Small intestine (tissue), 7 donors: ENCODE results near the gene CPNE8. TPM values are rescaled to one million over a fixed set of nuclear protein-coding genes. Genes with fewer than 3 reads are reported as not detected.

ENCODE experiments used
- DNase-seq, 2 donors: peaks; one replicate each; pipeline versions ENCODE4 v3.0.0 to v3.0.0-alpha.2; 2013
- FAIRE-seq: peaks from 2 replicates; lab custom pipeline; 2012; peaks lifted over from hg19 to GRCh38; lab: Jason Lieb, UNC
- H3K27ac ChIP-seq, 3 donors: one replicate each; pipeline ENCODE4 v1.5.1; 2013; ENCODE audit warnings: low read length in 2 of 3, mild to moderate bottlenecking in 2 of 3, control low read depth in 1 of 3, inconsistent platforms in 1 of 3, low read depth in 1 of 3, moderate library complexity in 1 of 3
- H3K27me3 ChIP-seq, 3 donors: one replicate each; pipeline ENCODE4 v1.6.1; 2013; ENCODE audit warnings: low read length in 3 of 3, inconsistent platforms in 1 of 3; ENCODE audit not compliant: control insufficient read depth in 3 of 3, insufficient read depth in 3 of 3
- H3K36me3 ChIP-seq, 3 donors: one replicate each; pipeline ENCODE4 v1.6.1; 2013; ENCODE audit warnings: low read length in 3 of 3, inconsistent platforms in 1 of 3, low read depth in 1 of 3, mild to moderate bottlenecking in 1 of 3, moderate library complexity in 1 of 3; ENCODE audit not compliant: control insufficient read depth in 3 of 3, insufficient read depth in 2 of 3
- H3K4me1 ChIP-seq, 3 donors: one replicate each; pipeline ENCODE4 v1.6.1; 2013; ENCODE audit warnings: low read length in 2 of 3, inconsistent platforms in 1 of 3, low read depth in 1 of 3, mild to moderate bottlenecking in 1 of 3, moderate library complexity in 1 of 3; ENCODE audit not compliant: control insufficient read depth in 3 of 3, insufficient read depth in 2 of 3
- H3K4me3 ChIP-seq, 3 donors: one replicate each; pipeline ENCODE4 v1.5.1; 2013; ENCODE audit warnings: low read length in 3 of 3, control low read depth in 1 of 3, inconsistent platforms in 1 of 3, low read depth in 1 of 3, mild to moderate bottlenecking in 1 of 3, moderate library complexity in 1 of 3
- H3K9me3 ChIP-seq, 2 donors: one replicate each; pipeline ENCODE4 v1.6.1; 2013; ENCODE audit warnings: low read depth in 1 of 2, low read length in 1 of 2; ENCODE audit not compliant: control insufficient read depth in 2 of 2, insufficient read depth in 1 of 2
- WGBS, 3 donors: extraction: QIAGEN DNeasy Blood & Tissue Kit; methylation state at CpG; one replicate each; pipeline ENCODE4 v1.1.7; 2013; 5-methylcytosine and 5-hydroxymethylcytosine counted together
- polyA plus RNA-seq, 4 donors: library from polyadenylated mRNA; stranded (reverse) in 3 of 4; unstranded in 1 of 4; fragments of 200-250 nt in 3 of 4; fragments of 120-200 nt in 1 of 4; gene quantifications; one replicate each; pipeline versions ENCODE4 v1.2.1 to v1.2.3, GENCODE V29; 2013
- donor health status: healthy with polysubstance abuse.
- donor health status: control.
- donor health status: control.
- donor health status: Bipolar disorder and iron deficiency.
- donor health status: healthy.

Gene CPNE8
- polyA plus RNA-seq, 4 donors, result 0.22 to 8.4 (median 3.1) TPM

DNA sequence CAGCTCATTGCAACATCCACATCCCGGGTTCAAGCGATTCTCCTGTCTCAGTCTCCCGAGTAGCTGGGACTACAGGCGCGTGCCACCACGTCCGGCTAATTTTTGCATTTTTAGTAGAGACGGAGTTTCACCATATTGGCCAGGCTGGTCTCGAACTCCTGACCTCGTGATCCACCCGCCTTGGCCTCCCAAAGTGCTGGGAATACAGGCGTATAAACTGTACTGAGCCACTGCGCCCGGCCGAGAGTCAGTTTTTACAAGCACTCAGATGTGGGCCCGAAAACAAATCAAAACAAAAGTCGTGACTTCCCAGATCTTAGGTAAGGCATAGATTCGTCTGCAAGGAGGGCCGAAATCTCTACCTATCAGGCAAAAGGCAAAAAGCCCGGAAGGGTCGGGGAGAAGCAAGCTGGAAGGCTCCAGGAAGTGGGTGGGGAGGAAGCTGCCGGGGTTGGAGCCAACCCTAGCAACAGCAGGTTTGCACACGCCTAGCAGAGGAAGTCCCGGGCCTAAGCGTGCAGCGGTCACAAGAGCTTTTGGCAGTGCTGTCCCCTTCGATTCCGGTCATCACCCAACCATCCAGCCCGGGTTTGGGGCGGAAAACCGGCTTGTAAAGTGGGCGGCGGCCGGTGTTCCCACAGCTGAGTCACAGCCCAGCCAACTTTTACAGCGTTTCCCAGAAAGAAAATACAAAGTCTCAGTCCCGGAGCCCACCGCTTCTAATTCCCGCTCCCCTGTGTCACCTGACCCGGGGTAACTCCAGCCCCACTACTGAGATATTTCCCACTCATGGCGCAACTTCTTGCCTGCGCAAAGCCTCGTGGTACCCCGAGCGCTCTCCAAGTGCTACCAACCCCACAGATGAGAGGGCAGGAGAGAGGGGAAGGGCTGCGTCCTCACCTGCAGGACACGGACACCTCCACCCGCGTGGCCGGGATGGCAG, 583 bp downstream of the CPNE8 start:
- 20 to 25% (median 25%) methylated on average over 49 of the region's 49 CpGs for WGBS, 3 donors
- peaks cover 0 to 3% (median 0%) of the 10 kb centered on the region in 3 donors for H3K4me1 ChIP-seq
- no peaks in the 10 kb centered on the region for H3K36me3 ChIP-seq
- H3K27ac ChIP-seq, result peak overlapping the region in 2 of 3 donors; percentile 77 to 97
- H3K9me3 ChIP-seq, result no peaks in the 10 kb centered on the region
- peak; percentile 36 to 85 for DNase-seq
- FAIRE-seq, result no peak
- peak overlapping the region; percentile 42 to 70 (median 52) for H3K4me3 ChIP-seq
- no peaks in the 10 kb centered on the region for H3K27me3 ChIP-seq

DNA sequence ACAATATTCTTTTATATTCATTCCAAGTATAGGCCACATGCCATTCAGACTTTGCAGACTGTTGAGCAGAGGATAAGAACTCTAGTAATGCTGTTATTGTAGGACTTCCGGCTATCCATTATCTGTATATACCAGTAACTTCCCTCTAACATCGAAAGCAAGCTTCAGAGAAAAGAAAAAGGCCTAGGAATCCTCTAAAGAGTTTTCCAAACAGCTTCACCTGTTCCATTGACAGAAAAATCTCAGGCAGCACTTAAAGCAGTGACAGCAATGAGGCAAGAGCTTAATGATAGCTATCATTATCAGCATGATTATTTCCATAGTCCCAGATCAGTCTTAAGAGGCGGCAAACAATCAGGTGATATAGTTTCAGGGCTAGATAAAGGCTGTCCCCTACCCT, 1.8 kb downstream of the CPNE8 start:
- no peak for DNase-seq
- Histone ChIP-seq H3K4me1 (peaks cover 0 to 3% (median 0%) of the 10 kb centered on the region in 3 donors), H3K4me3 (no peak overlapping the region), H3K27me3 (no peaks in the 10 kb centered on the region), H3K27ac (peak overlapping the region in 1 of 3 donors; percentile 97), H3K9me3 (no peaks in the 10 kb centered on the region), H3K36me3 (no peaks in the 10 kb centered on the region)
- FAIRE-seq, result no peak
- WGBS, 3 donors, result 50 to 53% (median 53%) methylated on average over 3 of the region's 3 CpGs

DNA sequence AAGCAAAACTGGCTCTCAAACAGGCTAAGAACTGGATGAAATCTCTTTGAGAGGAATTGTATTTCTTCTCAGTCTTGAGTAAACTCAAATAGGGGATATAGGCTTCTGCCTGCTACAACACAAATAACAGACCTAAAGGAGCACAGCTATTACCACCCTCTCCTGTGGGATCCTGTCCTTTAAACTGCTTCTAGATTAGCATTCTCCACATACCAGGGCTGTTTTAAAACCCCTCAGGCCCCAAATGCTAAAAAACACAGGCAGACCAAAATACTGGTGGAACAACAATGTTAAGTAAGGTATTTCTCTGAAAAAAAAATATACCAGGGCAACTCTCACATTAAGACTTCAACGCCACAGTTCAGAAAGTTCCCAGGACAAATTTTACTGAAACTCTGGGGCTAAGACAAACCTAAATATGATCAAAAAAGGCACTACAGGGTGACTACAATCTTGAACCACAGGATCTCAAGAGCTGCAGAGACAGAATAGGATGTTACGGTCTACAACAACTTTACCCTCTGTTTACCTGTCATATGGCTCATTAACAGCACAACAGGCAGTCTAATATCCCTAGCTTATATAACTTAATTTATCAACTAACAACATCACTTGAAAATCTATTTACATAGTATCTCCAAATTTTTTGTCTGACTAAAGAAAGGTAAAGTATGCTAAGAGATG, 7.2 kb downstream of the CPNE8 start:
- 87 to 95% (median 91%) methylated on average over 2 of the region's 2 CpGs for WGBS, 3 donors
- no peaks in the 10 kb centered on the region for H3K9me3 ChIP-seq
- FAIRE-seq (no peak), DNase-seq (no peak)
- H3K27me3 ChIP-seq, result no peaks in the 10 kb centered on the region
- H3K36me3 ChIP-seq, result no peaks in the 10 kb centered on the region
- no peak overlapping the region for H3K27ac ChIP-seq
- no peak overlapping the region for H3K4me3 ChIP-seq
- H3K4me1 ChIP-seq, result peaks cover 0 to 4% (median 0%) of the 10 kb centered on the region in 3 donors

DNA sequence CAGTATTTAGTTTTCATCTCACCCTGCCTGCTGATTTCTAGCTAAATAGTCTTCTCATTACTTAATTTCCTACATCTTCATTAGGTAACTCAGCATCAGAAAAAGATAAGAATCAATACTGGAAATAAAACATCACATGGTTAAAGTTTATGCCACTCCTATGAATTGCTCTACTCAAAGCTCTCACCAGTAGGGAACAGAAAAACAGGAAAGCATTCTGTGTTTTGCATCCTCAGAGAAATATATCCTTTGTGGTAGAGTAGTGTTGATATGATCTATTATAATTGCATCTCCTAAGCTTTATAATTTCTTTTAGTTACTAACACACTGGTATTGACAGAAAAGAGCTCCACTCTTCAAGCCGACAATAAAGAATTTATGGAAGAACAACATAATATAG, 9.9 kb downstream of the CPNE8 start:
- FAIRE-seq (no peak), DNase-seq (no peak)
- 88 to 100% (median 100%) methylated on average over 1 of the region's 1 CpG for WGBS, 3 donors

DNA sequence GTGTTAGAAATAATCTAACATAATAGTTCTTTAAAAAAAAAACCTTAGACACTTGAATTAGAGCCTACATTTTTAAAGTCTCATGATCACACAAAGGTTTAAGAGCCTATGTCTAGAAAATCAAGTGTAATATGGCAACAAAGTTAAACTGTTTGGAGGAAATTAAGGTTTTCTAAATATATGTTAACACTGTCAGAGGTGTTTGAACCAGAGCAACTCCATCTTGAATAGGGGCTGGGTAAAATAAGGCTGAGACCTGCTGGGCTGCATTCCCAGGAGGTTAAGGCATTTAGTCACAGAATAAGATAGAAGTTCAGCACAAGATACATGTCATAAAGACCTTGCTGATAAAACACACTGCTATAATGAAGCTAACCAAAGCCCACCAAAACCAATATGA, 12.4 kb downstream of the CPNE8 start:
- peak overlapping the region in 1 of 3 donors; percentile 70 for H3K27ac ChIP-seq
- H3K4me3 ChIP-seq, result no peak overlapping the region
- H3K4me1 ChIP-seq, result peaks cover 0 to 13% (median 0%) of the 10 kb centered on the region in 3 donors
- H3K36me3 ChIP-seq, result no peaks in the 10 kb centered on the region
- no peaks in the 10 kb centered on the region for H3K27me3 ChIP-seq
- no peak for FAIRE-seq
- DNase-seq, result no peak
- H3K9me3 ChIP-seq, result no peaks in the 10 kb centered on the region

More for the DNA sequence above, 9.9 kb downstream of the CPNE8 start:
- Histone ChIP-seq H3K27me3 (no peaks in the 10 kb centered on the region), H3K27ac (no peak overlapping the region), H3K4me3 (no peak overlapping the region), H3K4me1 (peaks cover 0 to 13% (median 0%) of the 10 kb centered on the region in 3 donors), H3K9me3 (no peaks in the 10 kb centered on the region), H3K36me3 (no peaks in the 10 kb centered on the region)

DNA sequence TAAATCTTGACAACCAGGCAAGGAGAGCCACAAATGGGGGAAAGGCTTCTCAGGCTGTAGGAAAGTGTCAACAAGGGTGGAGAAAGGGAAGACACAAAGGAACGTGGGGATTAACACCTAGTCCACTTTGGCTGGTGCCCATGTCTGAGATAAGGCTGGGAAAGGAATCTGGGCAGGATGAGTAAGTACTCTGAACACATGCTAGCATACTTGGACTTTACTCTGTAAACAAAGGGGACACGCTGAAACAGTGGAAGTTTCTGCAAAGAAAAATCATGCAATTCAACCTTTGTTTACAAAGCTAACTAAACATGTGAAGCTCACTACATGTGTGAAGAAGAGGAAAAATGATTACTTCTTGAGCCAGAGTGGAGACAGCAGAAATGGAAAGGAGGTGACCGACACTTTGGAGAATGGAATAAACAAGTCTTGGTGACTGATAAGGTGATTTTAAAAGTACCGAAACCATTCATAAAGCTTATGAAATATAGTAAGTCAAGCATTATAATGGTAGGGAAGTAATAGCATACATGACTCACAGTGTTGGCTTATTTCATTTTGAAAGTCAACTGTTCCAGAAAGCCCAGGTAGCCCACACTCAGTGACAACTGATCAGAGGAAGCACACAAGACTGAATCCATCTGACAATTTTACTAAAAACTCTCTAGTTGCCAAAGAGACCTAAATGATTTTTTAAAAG, 13.2 kb downstream of the CPNE8 start:
- H3K4me1 ChIP-seq, result peaks cover 0 to 13% (median 0%) of the 10 kb centered on the region in 3 donors
- H3K9me3 ChIP-seq, result no peaks in the 10 kb centered on the region
- DNase-seq (peak; percentile 37 to 87), FAIRE-seq (no peak)
- no peaks in the 10 kb centered on the region for H3K36me3 ChIP-seq
- no peak overlapping the region for H3K4me3 ChIP-seq
- H3K27ac ChIP-seq, result peak overlapping the region in 1 of 3 donors; percentile 70
- WGBS, 3 donors, result 9 to 37% (median 26%) methylated on average over 4 of the region's 4 CpGs
- H3K27me3 ChIP-seq, result no peaks in the 10 kb centered on the region

DNA sequence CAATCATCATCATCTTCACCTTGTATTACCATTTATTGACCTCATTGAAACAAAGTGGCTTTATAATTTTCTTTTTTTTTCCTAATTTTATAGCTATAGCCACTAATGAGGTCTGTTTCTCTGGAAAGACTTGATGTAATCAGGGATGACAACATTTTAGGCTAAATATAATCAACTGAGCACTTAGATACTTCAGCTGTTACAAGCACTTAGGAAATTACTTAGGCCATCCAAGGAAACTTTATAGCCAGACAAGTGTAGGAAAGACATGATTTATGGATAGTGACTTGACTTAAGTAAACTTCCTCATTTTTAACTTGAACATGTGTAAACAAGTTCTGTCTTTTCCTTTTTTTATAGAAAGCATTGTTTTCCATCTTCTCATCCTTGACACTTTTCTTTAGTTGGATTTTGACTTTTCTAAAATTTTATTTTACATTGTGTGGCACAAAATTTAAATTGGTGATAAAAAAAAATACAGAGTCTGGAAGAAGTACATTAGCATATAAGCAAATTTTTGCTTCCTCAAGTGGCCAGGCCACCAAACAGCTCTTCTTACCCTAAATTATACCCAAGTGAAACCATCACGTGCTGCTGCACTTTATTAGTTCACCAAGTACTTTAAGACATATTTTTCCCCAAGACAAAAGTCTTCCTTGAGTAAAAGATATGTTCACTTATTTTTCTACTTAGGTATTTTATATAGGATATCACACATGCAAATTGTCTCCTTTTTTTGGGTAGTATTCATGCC, 15.1 kb downstream of the CPNE8 start:
- Histone ChIP-seq H3K4me3 (no peak overlapping the region), H3K36me3 (no peaks in the 10 kb centered on the region), H3K27me3 (no peaks in the 10 kb centered on the region), H3K27ac (no peak overlapping the region), H3K4me1 (peaks cover 0 to 13% (median 0%) of the 10 kb centered on the region in 3 donors), H3K9me3 (no peaks in the 10 kb centered on the region)
- DNase-seq (no peak), FAIRE-seq (no peak)
- 39 to 69% (median 63%) methylated on average over 1 of the region's 1 CpG for WGBS, 3 donors
